Adrenal gland (tissue), 12 donors: ENCODE results near the gene TARS2. TPM values are rescaled to one million over a fixed set of nuclear protein-coding genes. Genes with fewer than 3 reads are reported as not detected.

Experiments
- DNase-seq, 7 donors: peaks; one replicate each; pipeline ENCODE4 v3.0.0-alpha.2; 2019 to 2020
- H3K27ac ChIP-seq, 5 donors: fragments of 200-600 bp; sonication (generic) in 4 of 5; 1 replicate in 3 of 5; 2 replicates in 2 of 5; pipeline versions ENCODE4 v1.5.1 to v1.8.0; 2016 to 2020; ENCODE audit warnings: mild to moderate bottlenecking in 1 of 5
- H3K27me3 ChIP-seq: fragments of 200-600 bp; 2 replicates; pipeline ENCODE4 v1.8.0; 2021
- H3K36me3 ChIP-seq, 2 donors: fragments of 200-600 bp; replicated peaks in 1 of 2; 1 replicate in 1 of 2; 2 replicates in 1 of 2; pipeline versions ENCODE4 v1.5.1 to v1.8.0; 2018 to 2022
- H3K4me1 ChIP-seq, 2 donors: fragments of 200-600 bp; replicated peaks in 1 of 2; 1 replicate in 1 of 2; 2 replicates in 1 of 2; pipeline versions ENCODE4 v1.5.1 to v1.8.0; 2018 to 2021
- H3K4me3 ChIP-seq, 4 donors: fragments of 200-600 bp; sonication (generic) in 3 of 4; one replicate each; pipeline ENCODE4 v1.5.1; 2016 to 2018
- H3K9me3 ChIP-seq, 3 donors: fragments of 200-600 bp; sonication (generic) in 1 of 3; replicated peaks in 1 of 3; 1 replicate in 2 of 3; 2 replicates in 1 of 3; pipeline versions ENCODE4 v1.5.1 to v1.8.0; 2016 to 2021
- CTCF ChIP-seq, 6 experiments: fragments of 450-650 bp in 4 of 6; fragments of 200-600 bp in 2 of 6; sonication (generic) in 1 of 6; IDR thresholded peaks; 1 replicate in 5 of 6; 2 replicates in 1 of 6; pipeline versions ENCODE4 v1.5.1 to v1.8.0; 2016 to 2021; ENCODE audit warnings: antibody characterized with exemption in 6 of 6, mild to moderate bottlenecking in 2 of 6, moderate library complexity in 1 of 6
- POLR2A ChIP-seq, 2 donors: fragments of 450-650 bp; IDR thresholded peaks; one replicate each; pipeline ENCODE4 v1.6.1; 2017; ENCODE audit warnings: antibody characterized with exemption in 2 of 2, mild to moderate bottlenecking in 2 of 2, moderate library complexity in 1 of 2
- WGBS, 4 donors: extraction: QIAGEN DNeasy Blood & Tissue Kit in 2 of 4; methylation state at CpG; one replicate each; pipeline versions ENCODE4 v1.1.5 to v1.1.7; 2013 to 2017; 5-methylcytosine and 5-hydroxymethylcytosine counted together
- intact Hi-C, 2 donors: fragments of 100-400 bp; cut with DNase I; formaldehyde crosslinking; loops; one replicate each; pipeline versions ENCODE4 v1.14.1 to v1.15.0; 2022 to 2023
- microRNA-seq, 3 donors: library from miRNA; unstranded; fragments of <30 nt; microRNA quantifications; one replicate each; pipeline ENCODE4, GENCODE V29; 2017 to 2020
- polyA plus RNA-seq, 3 donors: library from polyadenylated mRNA; stranded (reverse); fragments of 200-250 nt in 2 of 3; fragments of 350-450 nt in 1 of 3; fragmentation: Illumina TruSeq in 1 of 3; extraction: RNeasy Lipid Tissue Mini Kit (QIAGEN cat#74804) in 1 of 3; gene quantifications; one replicate each; pipeline ENCODE4 v1.2.3, GENCODE V29; 2013 to 2014
- small RNA-seq, 2 donors: library from RNA; depleted of rRNA; stranded (forward); fragments of <200 nt; gene quantifications; one replicate each; pipeline ENCODE3, GENCODE V24; 2016
- total RNA-seq, 9 donors: library from RNA; depleted of rRNA in 4 of 9; stranded (reverse); fragments of >200 nt in 4 of 9; fragments of 120-200 nt in 1 of 9; fragmentation: NEBNext Ultra II Directional in 1 of 9; extraction: Animal tissue kit (Norgen Biotek cat#: 25700) in 1 of 9; gene quantifications; one replicate each; pipeline versions ENCODE4 v1.1.0 to v1.2.4, GENCODE V29; 2013 to 2023
- donor health status: healthy with polysubstance abuse.
- donor health status: Bipolar disorder and iron deficiency.
- donor health status: DM: yes; HTN: yes; CAD: no.
- donor health status: DM: no; HTN: no; CAD: no.
- donor health status: DM: no; HTN: no; CAD: no.
- donor health status: DM: yes; HTN: yes; CAD: no.

TARS2 gene
- total and polyA plus RNA-seq, 12 donors, result 21.6 to 87.4 (median 28.6) TPM

GRCh38 chr1:150555971-150556865 lies 69.0 kb downstream of the TARS2 start:
- no peak overlapping the region for H3K27ac ChIP-seq
- H3K27me3 ChIP-seq, result no peaks in the 10 kb centered on the region
- 79 to 82% (median 80%) methylated on average over 13 to 26 of the region's 26 CpGs for WGBS, 4 donors
- intact Hi-C loops, result loop anchor here in 1 of 2 donors (5.0 to 10.0 kb wide), 2 partner anchors 66 to 259 kb away; no protein-coding TSS in a partner anchor
- H3K4me3 ChIP-seq, result no peak overlapping the region
- TF ChIP-seq POLR2A (IDR thresholded peaks at IDR 0.05), result no peak
- no peak for TF ChIP-seq CTCF (IDR thresholded peaks at IDR 0.05)
- H3K9me3 ChIP-seq, result no peaks in the 10 kb centered on the region
- H3K4me1 ChIP-seq, result peaks cover 33 to 40% of the 10 kb centered on the region in 2 donors
- no peaks in the 10 kb centered on the region for H3K36me3 ChIP-seq
- DNase-seq, result no peak

DNA sequence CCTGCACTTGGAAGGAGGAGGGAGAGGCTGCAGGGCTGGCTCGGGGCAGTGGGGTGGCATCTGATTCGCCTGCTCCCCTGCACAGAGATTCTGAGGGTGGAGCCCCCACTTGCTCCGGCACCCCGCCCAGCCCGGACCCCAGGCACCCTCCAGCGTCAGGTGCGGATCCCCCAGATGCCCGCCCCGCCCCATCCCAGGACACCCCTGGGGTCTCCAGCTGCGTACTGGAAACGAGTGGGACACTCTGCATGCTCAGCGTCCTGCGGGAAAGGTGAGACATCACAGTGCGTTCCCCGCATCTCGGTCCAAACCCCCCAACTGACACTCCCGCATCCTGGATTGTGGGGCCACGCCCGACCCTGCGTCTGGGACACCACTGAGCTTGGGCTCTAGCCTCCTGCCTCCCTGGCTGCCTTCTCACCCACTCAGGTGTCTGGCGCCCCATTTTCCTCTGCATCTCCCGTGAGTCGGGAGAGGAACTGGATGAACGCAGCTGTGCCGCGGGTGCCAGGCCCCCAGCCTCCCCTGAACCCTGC lies 69.9 kb downstream of the TARS2 start:
- Histone ChIP-seq H3K36me3 (no peaks in the 10 kb centered on the region), H3K9me3 (no peaks in the 10 kb centered on the region), H3K27me3 (no peaks in the 10 kb centered on the region), H3K4me3 (no peak overlapping the region), H3K27ac (peak overlapping the region in 1 of 5 donors; percentile 27), H3K4me1 (peaks cover 35 to 38% of the 10 kb centered on the region in 2 donors)
- 90 to 93% (median 92%) methylated on average over 9 to 26 of the region's 26 CpGs for WGBS, 4 donors
- intact Hi-C loops, result loop anchor here in 1 of 2 donors (5.0 to 10.0 kb wide), 2 partner anchors 65 to 258 kb away; no protein-coding TSS in a partner anchor
- no peak for TF ChIP-seq CTCF (IDR thresholded peaks at IDR 0.05)
- no peak for TF ChIP-seq POLR2A (IDR thresholded peaks at IDR 0.05)
- peak in 2 of 7 donors; percentile 15 to 58 for DNase-seq

Small RNA genes within 50 kb of the gene (microRNA-seq; reads per million reads assigned to microRNA genes)
- gene MIR4257, result 0 reads per million in 3 donors
- 0 reads per million in 3 donors for gene MIR6878

Small RNA genes within 50 kb of the gene (small RNA-seq; reads per million reads assigned to genes)
- gene MIR4257, result 0 reads per million in 2 donors

Other genes starting within 250 kb of the TARS2 start
- 1 to 10 TPM in 1 of 9 donors, under 1 TPM in 4, not detected in 4; 0.32 to 1.1 (median 0.69) TPM for gene CA14, start 229.6 kb upstream of the TARS2 start, total RNA-seq
- gene CA14, start 229.6 kb upstream of the TARS2 start, polyA plus RNA-seq, result under 1 TPM in 1 of 3 donors, not detected in 2; 0.51 TPM
- 100 to 1,000 TPM; 102 to 179 (median 129) TPM for gene APH1A, start 218.4 kb upstream of the TARS2 start, total RNA-seq
- gene APH1A, start 218.4 kb upstream of the TARS2 start, polyA plus RNA-seq, result 10 to 100 TPM; 59.4 to 96.6 (median 88.2) TPM
- 10 to 100 TPM in 2 of 9 donors, 1 to 10 TPM in 6, under 1 TPM in 1; 0.54 to 12.8 (median 8.6) TPM for gene C1orf54, start 214.6 kb upstream of the TARS2 start, total RNA-seq
- gene C1orf54, start 214.6 kb upstream of the TARS2 start, polyA plus RNA-seq, result 10 to 100 TPM in 2 of 3 donors, 1 to 10 TPM in 1; 7.8 to 30.8 (median 26.1) TPM
- 10 to 100 TPM in 3 of 9 donors, 1 to 10 TPM in 6; 4.4 to 11.8 (median 8.9) TPM for gene CIART, start 204.9 kb upstream of the TARS2 start, total RNA-seq
- gene CIART, start 204.9 kb upstream of the TARS2 start, polyA plus RNA-seq, result 10 to 100 TPM in 2 of 3 donors, 1 to 10 TPM in 1; 8.9 to 24.6 (median 19.2) TPM
- 100 to 1,000 TPM in 1 of 9 donors, 10 to 100 TPM in 8; 28.9 to 105 (median 86.8) TPM for gene MRPS21, start 193.6 kb upstream of the TARS2 start, total RNA-seq
- 100 to 1,000 TPM; 112 to 367 (median 296) TPM for gene MRPS21, start 193.6 kb upstream of the TARS2 start, polyA plus RNA-seq
- 10 to 100 TPM; 16.8 to 69.0 (median 38.1) TPM for gene PRPF3, start 165.9 kb upstream of the TARS2 start, total RNA-seq
- gene PRPF3, start 165.9 kb upstream of the TARS2 start, polyA plus RNA-seq, result 100 to 1,000 TPM in 2 of 3 donors, 10 to 100 TPM in 1; 51.5 to 107 (median 103) TPM
- gene RPRD2, start 123.3 kb upstream of the TARS2 start, total RNA-seq, result 10 to 100 TPM; 11.3 to 44.5 (median 24.8) TPM
- 10 to 100 TPM in 2 of 3 donors, 1 to 10 TPM in 1; 7.3 to 32.0 (median 11.2) TPM for gene RPRD2, start 123.3 kb upstream of the TARS2 start, polyA plus RNA-seq
- 10 to 100 TPM in 8 of 9 donors, 1 to 10 TPM in 1; 5.4 to 63.0 (median 19.8) TPM for gene ECM1, start 20.7 kb downstream of the TARS2 start, total RNA-seq
- 10 to 100 TPM; 22.2 to 54.4 (median 44.4) TPM for gene ECM1, start 20.7 kb downstream of the TARS2 start, polyA plus RNA-seq
- gene FALEC, start 28.3 kb downstream of the TARS2 start, total RNA-seq, result under 1 TPM in 2 of 9 donors, not detected in 7; 0.50 to 0.61 TPM
- gene FALEC, start 28.3 kb downstream of the TARS2 start, polyA plus RNA-seq, result under 1 TPM in 1 of 3 donors, not detected in 2; 0.40 TPM
- 10 to 100 TPM in 4 of 9 donors, 1 to 10 TPM in 5; 2.4 to 34.4 (median 6.0) TPM for gene ADAMTSL4, start 62.0 kb downstream of the TARS2 start, total RNA-seq
- gene ADAMTSL4, start 62.0 kb downstream of the TARS2 start, polyA plus RNA-seq, result 10 to 100 TPM in 2 of 3 donors, 1 to 10 TPM in 1; 1.7 to 31.4 (median 31.1) TPM
- gene MCL1, start 92.2 kb downstream of the TARS2 start, total RNA-seq, result 100 to 1,000 TPM; 101 to 299 (median 199) TPM
- 100 to 1,000 TPM in 1 of 3 donors, 10 to 100 TPM in 2; 57.4 to 187 (median 90.5) TPM for gene MCL1, start 92.2 kb downstream of the TARS2 start, polyA plus RNA-seq
- gene ENSA, start 142.2 kb downstream of the TARS2 start, total RNA-seq, result 100 to 1,000 TPM in 6 of 9 donors, 10 to 100 TPM in 3; 91.8 to 167 (median 114) TPM
- gene ENSA, start 142.2 kb downstream of the TARS2 start, polyA plus RNA-seq, result 100 to 1,000 TPM in 2 of 3 donors, 10 to 100 TPM in 1; 100.0 to 215 (median 110) TPM
- 10 to 100 TPM; 19.9 to 45.3 (median 24.9) TPM for gene GOLPH3L, start 209.7 kb downstream of the TARS2 start, total RNA-seq
- gene GOLPH3L, start 209.7 kb downstream of the TARS2 start, polyA plus RNA-seq, result 10 to 100 TPM in 1 of 3 donors, 1 to 10 TPM in 2; 6.7 to 98.3 (median 9.6) TPM
- gene HORMAD1, start 233.5 kb downstream of the TARS2 start, total RNA-seq, result under 1 TPM in 4 of 9 donors, not detected in 5; 0.14 to 0.46 (median 0.27) TPM
- not detected for gene HORMAD1, start 233.5 kb downstream of the TARS2 start, polyA plus RNA-seq